SK-N-SH (cell line): ENCODE results near the gene CETP. TPM values are rescaled to one million over a fixed set of nuclear protein-coding genes. Genes with fewer than 3 reads are reported as not detected.

Experiments
- CTCF ChIA-PET: fragments of 300-600, 350-600 bp; formaldehyde crosslinking; extraction: SDS; loops from one replicate; lab custom pipeline; 2021; lab: Yijun Ruan, JAX
- POLR2A ChIA-PET: fragments of 350-600 bp; sonication (Branson Sonifier 250); formaldehyde crosslinking; extraction: SDS; loops from one replicate; lab custom pipeline; 2020; ENCODE audit warnings: antibody characterized with exemption, inconsistent platforms; lab: Yijun Ruan, JAX
- DNase-seq: peaks from one replicate; pipeline ENCODE4 v3.0.0; 2012
- H2AFZ ChIP-seq: fragments of 200-600 bp; sonication (generic); 2 replicates; pipeline ENCODE4 v1.8.1; 2016; ENCODE audit warnings: antibody characterized with exemption, mild to moderate bottlenecking, low read depth
- H3F3A ChIP-seq: fragments of 200-600 bp; sonication (generic); replicated peaks from 2 replicates; pipeline ENCODE3; 2016; ENCODE audit warnings: antibody characterized with exemption, mild to moderate bottlenecking; ENCODE audit not compliant: insufficient read depth
- H3K27ac ChIP-seq, 2 experiments: fragments of 200-500 bp in 1 of 2; fragments of 200-600 bp in 1 of 2; sonication (Bioruptor generic) in 1 of 2; sonication (generic), shearing (Covaris generic) in 1 of 2; 2 replicates each; pipeline versions ENCODE4 v1.5.1 to v1.6.1; 2014 to 2016; ENCODE audit warnings: low read depth in 2 of 2, inconsistent platforms in 1 of 2, low read length in 1 of 2, mild to moderate bottlenecking in 1 of 2, mixed read lengths in 1 of 2
- H3K27me3 ChIP-seq: fragments of 200-600 bp; sonication (generic), shearing (Covaris generic); 2 replicates; pipeline ENCODE4 v1.6.1; 2016; ENCODE audit warnings: mixed run types; ENCODE audit not compliant: insufficient read depth
- H3K36me3 ChIP-seq, 2 experiments: fragments of 200-500 bp in 1 of 2; fragments of 200-600 bp in 1 of 2; sonication (Bioruptor generic) in 1 of 2; sonication (generic) in 1 of 2; replicated peaks in 1 of 2; 2 replicates each; pipeline versions ENCODE3 to v1.5.1; 2014 to 2016; ENCODE audit warnings: low read length in 1 of 2, mild to moderate bottlenecking in 1 of 2; ENCODE audit not compliant: insufficient read depth in 2 of 2, control insufficient read depth in 1 of 2
- H3K4me1 ChIP-seq, 2 experiments: fragments of 200-500 bp in 1 of 2; fragments of 200-600 bp in 1 of 2; sonication (Bioruptor generic) in 1 of 2; sonication (generic), shearing (Covaris generic) in 1 of 2; 2 replicates each; pipeline versions ENCODE4 v1.5.1 to v1.6.1; 2014 to 2016; ENCODE audit warnings: low read depth in 1 of 2, low read length in 1 of 2, mixed run types in 1 of 2; ENCODE audit not compliant: insufficient read depth in 2 of 2, control insufficient read depth in 1 of 2
- H3K4me2 ChIP-seq: fragments of 200-600 bp; sonication (generic), shearing (Covaris generic); 2 replicates; pipeline ENCODE4 v1.6.1; 2017; ENCODE audit warnings: mixed run types
- H3K4me3 ChIP-seq, 2 experiments: fragments of 200-500 bp in 1 of 2; fragments of 200-600 bp in 1 of 2; sonication (Bioruptor generic) in 1 of 2; sonication (generic), shearing (Covaris generic) in 1 of 2; 2 replicates each; pipeline versions ENCODE4 v1.5.1 to v1.8.1; 2014 to 2016; ENCODE audit warnings: low read depth in 2 of 2, inconsistent platforms in 1 of 2, low read length in 1 of 2, mild to moderate bottlenecking in 1 of 2, mixed read lengths in 1 of 2, moderate library complexity in 1 of 2
- H3K79me2 ChIP-seq: fragments of 200-600 bp; sonication (generic); 2 replicates; pipeline ENCODE4 v1.8.1; 2017; ENCODE audit warnings: mild to moderate bottlenecking; ENCODE audit not compliant: insufficient read depth
- H3K9ac ChIP-seq: fragments of 200-600 bp; sonication (generic); 2 replicates; pipeline ENCODE4 v1.6.1; 2017; ENCODE audit warnings: mixed run types
- H3K9me2 ChIP-seq: fragments of 200-600 bp; sonication (generic); 2 replicates; pipeline ENCODE4 v1.6.1; 2017; ENCODE audit warnings: mixed run types
- H3K9me3 ChIP-seq: fragments of 200-600 bp; sonication (generic); 2 replicates; pipeline ENCODE4 v1.6.1; 2017; ENCODE audit warnings: mixed run types, mild to moderate bottlenecking, moderate library complexity
- H4K20me1 ChIP-seq: fragments of 200-600 bp; sonication (generic); 2 replicates; pipeline ENCODE4 v1.6.1; 2017; ENCODE audit warnings: mild to moderate bottlenecking, mixed run types; ENCODE audit not compliant: insufficient read depth
- ELF1 ChIP-seq: IDR thresholded peaks from 2 replicates; pipeline ENCODE4 v1.4.0; 2012
- EP300 ChIP-seq, 2 experiments: IDR thresholded peaks; 2 replicates each; pipeline versions ENCODE4 v1.4.0 to v1.6.1; 2012; ENCODE audit warnings: borderline replicate concordance in 1 of 2, low read depth in 1 of 2, low read length in 1 of 2
- EZH2phosphoT487 ChIP-seq: fragments of 200-600 bp; sonication (generic); IDR thresholded peaks from 2 replicates; pipeline ENCODE4 v1.6.1; 2017; ENCODE audit warnings: low read depth, mixed run types, mild to moderate bottlenecking, antibody characterized with exemption, moderate library complexity, borderline replicate concordance
- FOSL2 ChIP-seq: IDR thresholded peaks from 2 replicates; pipeline ENCODE4 v1.4.0; 2012; ENCODE audit warnings: low read depth, mild to moderate bottlenecking, moderate library complexity, borderline replicate concordance
- FOXM1 ChIP-seq: IDR thresholded peaks from 2 replicates; pipeline ENCODE4 v1.4.0; 2012; ENCODE audit warnings: low read depth, mild to moderate bottlenecking
- GABPA ChIP-seq: IDR thresholded peaks from 2 replicates; pipeline ENCODE4 v1.4.0; 2012; ENCODE audit warnings: low read depth, mild to moderate bottlenecking
- JUND ChIP-seq: IDR thresholded peaks from 2 replicates; pipeline ENCODE4 v1.4.0; 2012
- MEF2A ChIP-seq: IDR thresholded peaks from 2 replicates; pipeline ENCODE4 v1.4.0; 2012; ENCODE audit warnings: low read depth, borderline replicate concordance
- NFIC ChIP-seq: IDR thresholded peaks from 2 replicates; pipeline ENCODE4 v1.4.0; 2012; ENCODE audit warnings: borderline replicate concordance
- NRF1 ChIP-seq: IDR thresholded peaks from 2 replicates; pipeline ENCODE4 v1.6.1; 2012; ENCODE audit warnings: low read depth, mild to moderate bottlenecking, low read length
- RAD21 ChIP-seq: IDR thresholded peaks from 2 replicates; pipeline ENCODE4 v1.6.1; 2012; ENCODE audit warnings: mild to moderate bottlenecking, low read length
- SIN3A ChIP-seq: IDR thresholded peaks from 2 replicates; pipeline ENCODE4 v1.6.1; 2012; ENCODE audit warnings: low read depth, mild to moderate bottlenecking, low read length, moderate library complexity, borderline replicate concordance
- TAF1 ChIP-seq: IDR thresholded peaks from 2 replicates; pipeline ENCODE4 v1.6.1; 2012; ENCODE audit warnings: low read depth, mild to moderate bottlenecking, low read length, moderate library complexity, borderline replicate concordance
- TCF12 ChIP-seq: IDR thresholded peaks from 2 replicates; pipeline ENCODE4 v1.4.0; 2012
- TEAD4 ChIP-seq: IDR thresholded peaks from 2 replicates; pipeline ENCODE4 v1.4.0; 2012; ENCODE audit warnings: mild to moderate bottlenecking, borderline replicate concordance; ENCODE audit not compliant: insufficient read depth
- WGBS: methylation state at CpG from one replicate; pipeline ENCODE4 v1.1.6; 2017; ENCODE audit warnings: low lambda C conversion rate; 5-methylcytosine and 5-hydroxymethylcytosine counted together
- polyA plus RNA-seq, 3 experiments: library from polyadenylated mRNA; depleted of rRNA; stranded (reverse); fragments of >200 nt; gene quantifications; 2 replicates each; pipeline ENCODE4 v1.2.3, GENCODE V29; 2012
- TF ChIP-seq, protein P1 (sequence below): IDR thresholded peaks from 2 replicates; pipeline ENCODE4 v1.4.0; 2012; ENCODE audit warnings: low read depth, borderline replicate concordance
- TF ChIP-seq, protein P2 (sequence below): IDR thresholded peaks from 2 replicates; pipeline ENCODE4; 2012
- TF ChIP-seq, protein P3 (sequence below): IDR thresholded peaks from 2 replicates; pipeline ENCODE4 v1.6.1; 2012; ENCODE audit warnings: mild to moderate bottlenecking, low read depth, low read length, moderate library complexity
- TF ChIP-seq, protein P4 (sequence below): fragments of 150-350 bp; IDR thresholded peaks from 2 replicates; pipeline ENCODE4 v1.6.1; 2016; ENCODE audit warnings: mild to moderate bottlenecking, low read depth, low read length

Gene CETP
- polyA plus RNA-seq, 1 of the 3 experiments (the other 2 are of a cell fraction) = not detected

DNA sequence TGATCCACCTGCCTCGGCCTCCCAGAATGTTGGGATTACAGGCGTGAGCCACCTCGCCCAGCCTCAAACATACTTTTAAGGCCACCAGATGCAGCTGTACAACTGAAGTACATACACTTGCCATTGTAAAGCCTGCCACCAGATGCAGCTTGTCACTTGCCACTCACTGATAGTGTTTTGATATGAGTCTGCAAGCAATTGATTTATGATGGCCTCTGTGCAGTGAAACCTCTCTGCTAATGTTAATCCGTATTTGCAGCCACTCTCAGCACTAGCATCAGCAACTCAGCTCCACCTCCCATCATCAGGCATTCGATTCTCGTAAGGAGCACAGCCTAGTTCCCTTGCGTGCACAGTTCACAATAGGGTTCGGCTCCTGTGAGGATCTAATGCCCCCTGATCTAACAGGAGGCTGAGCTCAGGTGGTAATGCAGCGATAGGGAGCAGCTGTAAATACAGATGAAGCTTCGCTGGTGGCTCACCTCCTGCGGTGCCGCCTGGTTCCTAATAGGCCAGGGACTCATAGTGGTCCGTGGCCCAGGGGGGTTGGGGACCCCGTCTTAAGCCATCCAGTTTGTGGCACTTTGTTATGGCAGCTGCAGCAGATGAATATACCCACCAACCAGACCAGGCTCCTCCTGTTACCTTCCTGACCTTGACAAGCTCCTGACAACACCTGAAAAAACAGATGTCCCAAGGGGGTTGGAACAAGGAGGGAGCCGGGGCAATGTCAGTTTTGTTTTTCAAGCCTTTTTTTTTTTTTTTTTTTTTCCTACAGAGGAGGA lies 31.1 kb upstream of the CETP start:
- peaks cover 37% of the 10 kb centered on the region for H3K79me2 ChIP-seq
- H4K20me1 ChIP-seq = peaks cover 29% of the 10 kb centered on the region
- no peaks in the 10 kb centered on the region for H3K9me2 ChIP-seq
- peak overlapping the region in 1 of 2 experiments; percentile 85; a peak in 2 of 4 replicates for H3K27ac ChIP-seq
- peaks cover 13 to 32% of the 10 kb centered on the region in 2 experiments; a peak in 3 of 4 replicates for H3K4me1 ChIP-seq
- H3K4me3 ChIP-seq = no peak overlapping the region
- ChIA-PET CTCF (interaction anchor here (0.8 to 1.4 kb wide), 4 partner anchors 52 to 137 kb away, joined by 3 to 6 read pairs (median 4); no protein-coding TSS in a partner anchor), POLR2A (interaction anchor here (0.7 to 5.8 kb wide), 6 partner anchors 13 to 147 kb away, joined by 3 to 43 read pairs (median 4); no protein-coding TSS in a partner anchor)
- TF ChIP-seq RAD21 (no peak), EZH2phosphoT487 (no peak), NFIC (no peak), TEAD4 (no peak), ELF1 (no peak), GABPA (no peak), NRF1 (no peak), MEF2A (no peak), TCF12 (no peak), TAF1 (no peak), EP300 (IDR thresholded peaks at IDR 0.05; ENCODE audit: borderline replicate concordance in 1 of 2, low read depth in 1 of 2, low read length in 1 of 2) (no peak), FOXM1 (no peak), SIN3A (no peak), JUND (no peak), FOSL2 (no peak)
- TF ChIP-seq, protein P1, sequence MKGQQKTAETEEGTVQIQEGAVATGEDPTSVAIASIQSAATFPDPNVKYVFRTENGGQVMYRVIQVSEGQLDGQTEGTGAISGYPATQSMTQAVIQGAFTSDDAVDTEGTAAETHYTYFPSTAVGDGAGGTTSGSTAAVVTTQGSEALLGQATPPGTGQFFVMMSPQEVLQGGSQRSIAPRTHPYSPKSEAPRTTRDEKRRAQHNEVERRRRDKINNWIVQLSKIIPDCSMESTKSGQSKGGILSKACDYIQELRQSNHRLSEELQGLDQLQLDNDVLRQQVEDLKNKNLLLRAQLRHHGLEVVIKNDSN = no peak
- TF ChIP-seq, protein P2, sequence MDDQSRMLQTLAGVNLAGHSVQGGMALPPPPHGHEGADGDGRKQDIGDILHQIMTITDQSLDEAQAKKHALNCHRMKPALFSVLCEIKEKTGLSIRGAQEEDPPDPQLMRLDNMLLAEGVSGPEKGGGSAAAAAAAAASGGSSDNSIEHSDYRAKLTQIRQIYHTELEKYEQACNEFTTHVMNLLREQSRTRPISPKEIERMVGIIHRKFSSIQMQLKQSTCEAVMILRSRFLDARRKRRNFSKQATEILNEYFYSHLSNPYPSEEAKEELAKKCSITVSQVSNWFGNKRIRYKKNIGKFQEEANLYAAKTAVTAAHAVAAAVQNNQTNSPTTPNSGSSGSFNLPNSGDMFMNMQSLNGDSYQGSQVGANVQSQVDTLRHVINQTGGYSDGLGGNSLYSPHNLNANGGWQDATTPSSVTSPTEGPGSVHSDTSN = no peak
- TF ChIP-seq, protein P3, sequence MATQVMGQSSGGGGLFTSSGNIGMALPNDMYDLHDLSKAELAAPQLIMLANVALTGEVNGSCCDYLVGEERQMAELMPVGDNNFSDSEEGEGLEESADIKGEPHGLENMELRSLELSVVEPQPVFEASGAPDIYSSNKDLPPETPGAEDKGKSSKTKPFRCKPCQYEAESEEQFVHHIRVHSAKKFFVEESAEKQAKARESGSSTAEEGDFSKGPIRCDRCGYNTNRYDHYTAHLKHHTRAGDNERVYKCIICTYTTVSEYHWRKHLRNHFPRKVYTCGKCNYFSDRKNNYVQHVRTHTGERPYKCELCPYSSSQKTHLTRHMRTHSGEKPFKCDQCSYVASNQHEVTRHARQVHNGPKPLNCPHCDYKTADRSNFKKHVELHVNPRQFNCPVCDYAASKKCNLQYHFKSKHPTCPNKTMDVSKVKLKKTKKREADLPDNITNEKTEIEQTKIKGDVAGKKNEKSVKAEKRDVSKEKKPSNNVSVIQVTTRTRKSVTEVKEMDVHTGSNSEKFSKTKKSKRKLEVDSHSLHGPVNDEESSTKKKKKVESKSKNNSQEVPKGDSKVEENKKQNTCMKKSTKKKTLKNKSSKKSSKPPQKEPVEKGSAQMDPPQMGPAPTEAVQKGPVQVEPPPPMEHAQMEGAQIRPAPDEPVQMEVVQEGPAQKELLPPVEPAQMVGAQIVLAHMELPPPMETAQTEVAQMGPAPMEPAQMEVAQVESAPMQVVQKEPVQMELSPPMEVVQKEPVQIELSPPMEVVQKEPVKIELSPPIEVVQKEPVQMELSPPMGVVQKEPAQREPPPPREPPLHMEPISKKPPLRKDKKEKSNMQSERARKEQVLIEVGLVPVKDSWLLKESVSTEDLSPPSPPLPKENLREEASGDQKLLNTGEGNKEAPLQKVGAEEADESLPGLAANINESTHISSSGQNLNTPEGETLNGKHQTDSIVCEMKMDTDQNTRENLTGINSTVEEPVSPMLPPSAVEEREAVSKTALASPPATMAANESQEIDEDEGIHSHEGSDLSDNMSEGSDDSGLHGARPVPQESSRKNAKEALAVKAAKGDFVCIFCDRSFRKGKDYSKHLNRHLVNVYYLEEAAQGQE = no peak
- TF ChIP-seq, protein P4, sequence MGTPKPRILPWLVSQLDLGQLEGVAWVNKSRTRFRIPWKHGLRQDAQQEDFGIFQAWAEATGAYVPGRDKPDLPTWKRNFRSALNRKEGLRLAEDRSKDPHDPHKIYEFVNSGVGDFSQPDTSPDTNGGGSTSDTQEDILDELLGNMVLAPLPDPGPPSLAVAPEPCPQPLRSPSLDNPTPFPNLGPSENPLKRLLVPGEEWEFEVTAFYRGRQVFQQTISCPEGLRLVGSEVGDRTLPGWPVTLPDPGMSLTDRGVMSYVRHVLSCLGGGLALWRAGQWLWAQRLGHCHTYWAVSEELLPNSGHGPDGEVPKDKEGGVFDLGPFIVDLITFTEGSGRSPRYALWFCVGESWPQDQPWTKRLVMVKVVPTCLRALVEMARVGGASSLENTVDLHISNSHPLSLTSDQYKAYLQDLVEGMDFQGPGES = no peak
- H3F3A ChIP-seq = peaks cover 6% of the 10 kb centered on the region
- DNase-seq = no peak
- H3K4me2 ChIP-seq = 0 out of 2 replicates have a peak overlapping the region, but pooled peaks have one; percentile 61
- H3K9ac ChIP-seq = no peak overlapping the region
- H3K9me3 ChIP-seq = no peaks in the 10 kb centered on the region
- WGBS = 93% methylated on average over 7 of the region's 15 CpGs
- H2AFZ ChIP-seq = peak overlapping the region; percentile 14
- no peaks in the 10 kb centered on the region for H3K27me3 ChIP-seq
- peaks cover 10 to 13% of the 10 kb centered on the region in 2 experiments for H3K36me3 ChIP-seq
